HL-60 (cell line): ENCODE measurements around the gene LRP5.

ENCODE experiments used
- CTCF ChIP-seq: IDR thresholded peaks from one replicate; pipeline ENCODE4 v1.5.1; 2011; ENCODE audit warnings: low read length, control low read depth, inconsistent platforms; ENCODE audit not compliant: insufficient read depth
- GABPA ChIP-seq: IDR thresholded peaks from 2 replicates; pipeline ENCODE4 v1.6.1; 2012; ENCODE audit warnings: low read depth
- POLR2AphosphoS5 ChIP-seq: IDR thresholded peaks from 2 replicates; pipeline ENCODE4 v1.6.1; 2012; ENCODE audit warnings: low read depth
- REST ChIP-seq: IDR thresholded peaks from 2 replicates; pipeline ENCODE4 v1.6.1; 2012; ENCODE audit warnings: low read depth; ENCODE audit not compliant: insufficient replicate concordance
- SPI1 ChIP-seq: IDR thresholded peaks from 2 replicates; pipeline ENCODE4 v1.6.1; 2012; ENCODE audit warnings: low read depth, mild to moderate bottlenecking, borderline replicate concordance

DNA sequence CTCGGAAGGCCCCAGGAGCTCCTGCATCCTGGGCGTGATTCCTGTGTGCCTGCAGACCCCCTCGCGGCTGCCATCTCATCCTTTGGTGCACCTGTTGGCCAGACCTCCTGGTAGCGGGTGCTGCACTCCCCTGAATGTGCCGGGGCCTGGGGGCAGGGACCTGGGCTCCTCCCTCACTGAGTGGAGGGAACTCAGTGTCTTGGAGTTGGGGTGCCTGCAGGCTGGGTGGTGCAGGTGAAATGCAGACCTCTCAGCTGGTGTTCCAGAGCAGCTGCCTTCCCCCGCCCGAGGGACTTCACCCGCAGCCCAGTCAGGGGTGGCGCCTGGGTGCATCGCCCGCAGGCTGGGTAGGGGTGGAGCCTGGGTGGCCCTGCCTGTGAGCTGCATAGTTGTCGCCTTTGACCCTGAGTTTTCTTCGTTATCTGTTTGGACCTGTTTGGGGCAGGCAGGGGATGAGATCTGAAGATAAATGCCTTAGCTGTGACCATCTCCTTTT is 31.4 kb downstream of the LRP5 start:
- TF ChIP-seq CTCF = no peak
- no peak for TF ChIP-seq POLR2AphosphoS5
- TF ChIP-seq REST = no peak
- TF ChIP-seq GABPA = no peak
- no peak for TF ChIP-seq SPI1
